T-helper 2 cell treated with Interferon-gamma antibody and Interleukin-4, amounts not matched to agents 5 μg/mL and 100 μg/mL, for 36 hours (primary cell): ENCODE results near the gene CDC73.
"Not testable (repeated sequence)": the region's sequence is repeated elsewhere in the genome, so short reads cannot be mapped to it uniquely, and the experiment has no call there.

ENCODE experiments used
- DNase-seq: peaks from one replicate; pipeline ENCODE4 v3.0.0; 2021; ENCODE audit warnings: low spot score
- H3K27ac Mint-ChIP-seq: one replicate; pipeline ENCODE4 v1.8.0; 2021; ENCODE audit warnings: mild to moderate bottlenecking, mixed read lengths
- H3K27me3 Mint-ChIP-seq: one replicate; pipeline ENCODE4 v1.8.0; 2021; ENCODE audit warnings: low read depth, mixed read lengths
- H3K36me3 Mint-ChIP-seq: one replicate; pipeline ENCODE4 v1.8.0; 2021; ENCODE audit warnings: low read depth, mixed read lengths
- H3K4me1 Mint-ChIP-seq: one replicate; pipeline ENCODE4 v1.8.0; 2021; ENCODE audit warnings: low read depth, mixed read lengths
- H3K4me3 Mint-ChIP-seq: one replicate; pipeline ENCODE4 v1.8.0; 2022; ENCODE audit warnings: mild to moderate bottlenecking, moderate library complexity, mixed read lengths
- H3K9me3 Mint-ChIP-seq: one replicate; pipeline ENCODE4 v1.8.0; 2021; ENCODE audit warnings: mixed read lengths

CDC73 gene

DNA sequence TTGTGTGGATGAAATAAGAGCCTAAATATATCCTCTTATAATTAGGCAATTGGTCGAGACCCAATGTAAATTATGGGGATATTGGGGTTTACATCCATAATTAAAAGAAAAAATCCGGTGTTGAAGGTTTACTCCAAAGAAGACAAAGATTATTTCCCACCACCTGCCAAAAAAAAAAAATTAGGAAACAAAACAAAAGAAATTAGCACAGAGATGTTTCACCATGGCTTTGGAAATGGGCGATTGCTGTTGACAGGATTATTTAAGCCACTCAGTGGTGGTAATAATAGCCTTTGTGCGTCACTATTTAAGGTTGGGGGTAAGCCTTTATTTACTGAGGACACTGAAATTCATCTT lies 16.0 kb upstream of the CDC73 start:
- peak overlapping the region; percentile 37 for H3K27ac Mint-ChIP-seq
- no peak for DNase-seq
- H3K36me3 Mint-ChIP-seq, result peaks cover 7% of the 10 kb centered on the region
- peak overlapping the region; percentile 82 for H3K4me3 Mint-ChIP-seq
- no peaks in the 10 kb centered on the region for H3K9me3 Mint-ChIP-seq
- H3K27me3 Mint-ChIP-seq, result peaks cover 7% of the 10 kb centered on the region
- peaks cover 19% of the 10 kb centered on the region for H3K4me1 Mint-ChIP-seq

DNA sequence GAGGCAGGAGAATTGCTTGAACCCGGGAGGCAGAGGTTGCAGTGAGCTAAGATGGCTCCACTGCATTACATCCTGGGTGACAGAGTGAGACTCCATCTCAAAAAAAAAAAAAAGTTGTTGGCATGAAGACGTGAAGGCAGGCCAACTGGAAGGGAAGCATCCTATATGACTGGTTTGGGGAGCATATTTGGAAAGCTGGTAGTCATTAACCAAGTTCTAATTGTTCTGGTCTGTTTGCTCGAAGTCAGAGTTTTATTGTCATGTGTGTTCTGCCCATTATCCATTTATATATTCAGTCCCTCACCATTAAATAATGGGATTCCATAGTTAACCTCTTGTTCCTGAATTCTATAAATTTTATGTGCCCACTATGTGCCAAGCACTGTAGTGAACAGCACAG lies 13.4 kb upstream of the CDC73 start:
- peaks cover 13% of the 10 kb centered on the region for H3K4me1 Mint-ChIP-seq

GRCh38 chr1:193109619-193110018 lies 12.2 kb upstream of the CDC73 start:
- Mint-ChIP-seq H3K4me3 (no peak overlapping the region), H3K27ac (no peak overlapping the region), H3K36me3 (no peaks in the 10 kb centered on the region), H3K4me1 (peaks cover 5% of the 10 kb centered on the region), H3K9me3 (no peaks in the 10 kb centered on the region), H3K27me3 (peaks cover 9% of the 10 kb centered on the region)
- DNase-seq, result no peak

More for the DNA sequence above, 13.4 kb upstream of the CDC73 start:
- Mint-ChIP-seq H3K27ac (no peak overlapping the region), H3K36me3 (no peaks in the 10 kb centered on the region), H3K4me3 (no peak overlapping the region), H3K27me3 (peaks cover 9% of the 10 kb centered on the region), H3K9me3 (no peaks in the 10 kb centered on the region)
- no peak for DNase-seq

DNA sequence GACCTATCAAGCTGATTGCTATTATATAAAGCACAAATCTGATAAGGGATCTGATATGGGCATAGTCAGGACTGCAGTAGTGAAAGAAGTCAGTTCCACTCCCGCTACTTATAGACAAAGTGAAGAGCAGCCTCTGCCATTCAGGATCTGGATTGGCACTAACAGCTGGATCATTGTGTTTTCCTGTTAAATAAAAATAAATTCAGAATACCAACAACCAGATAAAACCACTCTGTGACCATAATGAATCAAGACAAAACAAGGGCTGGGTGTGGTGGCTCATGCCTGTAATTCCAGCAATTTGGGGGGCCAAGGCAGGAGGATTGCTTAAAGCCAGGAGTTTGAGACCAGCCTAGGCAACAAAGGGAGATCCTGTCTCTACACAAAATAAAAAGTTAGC lies 11.6 kb upstream of the CDC73 start:
- Mint-ChIP-seq H3K27me3 (peaks cover 9% of the 10 kb centered on the region), H3K36me3 (no peaks in the 10 kb centered on the region), H3K4me3 (no peak overlapping the region), H3K9me3 (no peaks in the 10 kb centered on the region), H3K27ac (no peak overlapping the region), H3K4me1 (peaks cover 5% of the 10 kb centered on the region)
- no peak for DNase-seq

- H3K36me3 Mint-ChIP-seq, result no peaks in the 10 kb centered on the region
- peaks cover 9% of the 10 kb centered on the region for H3K27me3 Mint-ChIP-seq
- H3K27ac Mint-ChIP-seq, result no peak overlapping the region
- H3K9me3 Mint-ChIP-seq, result no peaks in the 10 kb centered on the region
- H3K4me3 Mint-ChIP-seq, result no peak overlapping the region
- DNase-seq, result no peak
- H3K4me1 Mint-ChIP-seq, result no peaks in the 10 kb centered on the region
These were observed 11.0 kb upstream of the CDC73 start for GRCh38 chr1:193110864-193111263.

DNA sequence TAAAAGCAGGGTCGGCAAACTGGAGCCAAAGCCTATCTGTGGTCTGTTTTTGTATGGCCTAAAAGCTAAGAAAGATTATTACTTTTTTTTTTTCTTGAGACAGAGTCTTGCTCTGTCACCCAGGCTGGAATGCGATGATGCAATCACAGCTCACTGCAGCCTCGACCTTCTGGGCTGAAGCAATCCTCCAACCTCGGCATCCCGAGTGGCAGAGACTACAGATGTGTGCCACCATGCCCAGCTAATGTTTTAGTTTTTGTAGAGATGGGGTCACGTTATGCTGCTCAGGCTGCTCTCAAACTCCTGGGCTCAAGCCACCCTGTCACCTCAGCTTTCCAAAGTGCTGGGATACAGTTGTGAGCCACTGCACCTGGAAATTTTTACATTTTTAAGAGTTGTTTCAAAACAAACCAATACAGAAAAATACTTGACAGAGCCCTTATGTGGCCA lies 10.2 kb upstream of the CDC73 start:
- no peaks in the 10 kb centered on the region for H3K4me1 Mint-ChIP-seq
- H3K4me3 Mint-ChIP-seq, result no peak overlapping the region

GRCh38 chr1:193113258-193113991 lies 8.4 kb upstream of the CDC73 start:
- H3K36me3 Mint-ChIP-seq, result no peaks in the 10 kb centered on the region
- no peak for DNase-seq
- H3K27ac Mint-ChIP-seq, result no peak overlapping the region
- peaks cover 17% of the 10 kb centered on the region for H3K27me3 Mint-ChIP-seq
- H3K4me3 Mint-ChIP-seq, result no peak overlapping the region
- H3K9me3 Mint-ChIP-seq, result no peaks in the 10 kb centered on the region
- H3K4me1 Mint-ChIP-seq, result no peaks in the 10 kb centered on the region

More for the DNA sequence above, 10.2 kb upstream of the CDC73 start:
- Mint-ChIP-seq H3K27me3 (peaks cover 13% of the 10 kb centered on the region), H3K36me3 (no peaks in the 10 kb centered on the region), H3K27ac (no peak overlapping the region), H3K9me3 (no peaks in the 10 kb centered on the region)
- DNase-seq, result no peak

DNA sequence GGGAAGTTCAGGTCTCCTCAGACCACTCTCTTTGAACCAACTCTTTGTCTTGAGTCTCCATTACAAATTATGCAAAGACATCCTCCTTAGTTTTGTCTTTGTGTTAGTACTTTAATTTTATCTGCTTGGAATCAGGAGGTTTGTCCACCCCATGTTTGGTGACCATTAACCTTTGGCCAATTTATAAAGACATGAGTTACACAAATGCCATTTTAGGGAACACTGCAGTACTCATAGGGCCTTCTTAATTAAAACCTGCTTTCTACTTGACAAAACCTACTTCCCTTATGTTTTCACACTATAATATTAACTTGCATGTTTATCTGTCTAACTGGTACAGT lies 7.9 kb upstream of the CDC73 start:
- Mint-ChIP-seq H3K4me3 (no peak overlapping the region), H3K27ac (no peak overlapping the region), H3K36me3 (no peaks in the 10 kb centered on the region), H3K27me3 (peaks cover 15% of the 10 kb centered on the region), H3K4me1 (peaks cover 5% of the 10 kb centered on the region), H3K9me3 (no peaks in the 10 kb centered on the region)
- DNase-seq, result no peak

GRCh38 chr1:193114485-193115095 lies 7.2 kb upstream of the CDC73 start:
- Mint-ChIP-seq H3K9me3 (no peaks in the 10 kb centered on the region), H3K36me3 (no peaks in the 10 kb centered on the region), H3K4me1 (peaks cover 10% of the 10 kb centered on the region), H3K27me3 (peaks cover 15% of the 10 kb centered on the region), H3K27ac (no peak overlapping the region), H3K4me3 (no peak overlapping the region)
- DNase-seq, result no peak

GRCh38 chr1:193115629-193116227 lies 6.1 kb upstream of the CDC73 start:
- DNase-seq, result no peak
- Mint-ChIP-seq H3K9me3 (no peaks in the 10 kb centered on the region), H3K27ac (no peak overlapping the region)

GRCh38 chr1:193117167-193117566 lies 4.7 kb upstream of the CDC73 start:
- Mint-ChIP-seq H3K4me1 (peaks cover 19% of the 10 kb centered on the region), H3K27me3 (peaks cover 14% of the 10 kb centered on the region)
- H3K27ac Mint-ChIP-seq, DNase-seq, H3K36me3 Mint-ChIP-seq, H3K9me3 Mint-ChIP-seq, H3K4me3 Mint-ChIP-seq: not testable (repeated sequence)

More at GRCh38 chr1:193115629-193116227, 6.1 kb upstream of the CDC73 start:
- H3K27me3 Mint-ChIP-seq, result peaks cover 16% of the 10 kb centered on the region
- peaks cover 14% of the 10 kb centered on the region for H3K4me1 Mint-ChIP-seq
- no peaks in the 10 kb centered on the region for H3K36me3 Mint-ChIP-seq
- H3K4me3 Mint-ChIP-seq, result no peak overlapping the region

GRCh38 chr1:193118194-193118593 lies 3.6 kb upstream of the CDC73 start:
- H3K27ac Mint-ChIP-seq, result no peak overlapping the region
- no peak overlapping the region for H3K4me3 Mint-ChIP-seq
- no peaks in the 10 kb centered on the region for H3K9me3 Mint-ChIP-seq
- no peak for DNase-seq
- H3K36me3 Mint-ChIP-seq, result peaks cover 3% of the 10 kb centered on the region
- H3K4me1 Mint-ChIP-seq, result peaks cover 23% of the 10 kb centered on the region
- peaks cover 14% of the 10 kb centered on the region for H3K27me3 Mint-ChIP-seq

- Mint-ChIP-seq H3K4me3 (no peak overlapping the region), H3K36me3 (peaks cover 3% of the 10 kb centered on the region), H3K27ac (no peak overlapping the region), H3K9me3 (no peaks in the 10 kb centered on the region), H3K27me3 (peaks cover 14% of the 10 kb centered on the region), H3K4me1 (peaks cover 29% of the 10 kb centered on the region)
- no peak for DNase-seq
These were observed 2.8 kb upstream of the CDC73 start for GRCh38 chr1:193118803-193119730.
